SK-N-SH treated with all-trans-retinoic acid at 6 μM for 48 hours (cell line): ENCODE measurements around the gene MSRB1.

Experiments
- ZNF565 ChIP-seq: fragments of 450-650 bp; formaldehyde crosslinking; conservative IDR thresholded peaks from 2 replicates; pipeline ENCODE4 v1.5.0; 2020; ENCODE audit warnings: low read depth, mild to moderate bottlenecking, moderate library complexity
- ZNF70 ChIP-seq: fragments of 450-650 bp; formaldehyde crosslinking; IDR thresholded peaks from 2 replicates; pipeline ENCODE4 v1.5.0; 2020; ENCODE audit warnings: mild to moderate bottlenecking, moderate library complexity
- TF ChIP-seq, protein P1 (sequence below): fragments of 250-450 bp; sonication (Bioruptor Pico); IDR thresholded peaks from 2 replicates; pipeline ENCODE4 v1.8.0; 2021; ENCODE audit warnings: low read depth, mild to moderate bottlenecking, moderate library complexity, borderline replicate concordance

DNA sequence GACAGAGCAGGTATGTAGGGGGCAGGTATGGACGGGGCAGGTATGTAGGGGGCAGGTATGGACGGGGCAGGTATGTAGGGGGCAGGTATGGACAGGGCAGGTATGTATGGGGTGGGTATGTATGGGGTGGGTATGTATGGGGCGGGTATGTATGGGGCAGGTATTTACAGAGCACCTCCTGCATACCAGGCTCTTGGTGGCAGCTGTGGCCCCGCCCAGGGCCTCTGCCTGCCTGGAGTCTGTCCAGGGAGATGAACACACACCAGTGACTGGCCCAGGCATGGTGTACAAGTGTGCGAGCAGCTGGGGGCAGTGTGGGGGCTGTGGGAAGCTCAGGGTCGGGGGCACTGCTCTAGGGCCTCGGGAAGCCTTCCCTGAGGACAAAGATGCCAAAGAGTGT, 7.0 kb upstream of the MSRB1 start:
- TF ChIP-seq ZNF70 (CRISPR knock-in tag) (no peak), ZNF565 (CRISPR knock-in tag) (no peak)
- TF ChIP-seq, protein P1, sequence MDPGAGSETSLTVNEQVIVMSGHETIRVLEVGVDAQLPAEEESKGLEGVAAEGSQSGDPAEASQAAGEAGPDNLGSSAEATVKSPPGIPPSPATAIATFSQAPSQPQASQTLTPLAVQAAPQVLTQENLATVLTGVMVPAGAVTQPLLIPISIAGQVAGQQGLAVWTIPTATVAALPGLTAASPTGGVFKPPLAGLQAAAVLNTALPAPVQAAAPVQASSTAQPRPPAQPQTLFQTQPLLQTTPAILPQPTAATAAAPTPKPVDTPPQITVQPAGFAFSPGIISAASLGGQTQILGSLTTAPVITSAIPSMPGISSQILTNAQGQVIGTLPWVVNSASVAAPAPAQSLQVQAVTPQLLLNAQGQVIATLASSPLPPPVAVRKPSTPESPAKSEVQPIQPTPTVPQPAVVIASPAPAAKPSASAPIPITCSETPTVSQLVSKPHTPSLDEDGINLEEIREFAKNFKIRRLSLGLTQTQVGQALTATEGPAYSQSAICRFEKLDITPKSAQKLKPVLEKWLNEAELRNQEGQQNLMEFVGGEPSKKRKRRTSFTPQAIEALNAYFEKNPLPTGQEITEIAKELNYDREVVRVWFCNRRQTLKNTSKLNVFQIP (CRISPR knock-in tag): no peak
